Measurements from ENCODE around the gene CREB3L4. TPM values are rescaled to one million over a fixed set of nuclear protein-coding genes. Genes with fewer than 3 reads are reported as not detected.

Gene CREB3L4
- total and polyA plus RNA-seq, 4 donors: 4.4 to 10.3 (median 8.8) TPM

DNA sequence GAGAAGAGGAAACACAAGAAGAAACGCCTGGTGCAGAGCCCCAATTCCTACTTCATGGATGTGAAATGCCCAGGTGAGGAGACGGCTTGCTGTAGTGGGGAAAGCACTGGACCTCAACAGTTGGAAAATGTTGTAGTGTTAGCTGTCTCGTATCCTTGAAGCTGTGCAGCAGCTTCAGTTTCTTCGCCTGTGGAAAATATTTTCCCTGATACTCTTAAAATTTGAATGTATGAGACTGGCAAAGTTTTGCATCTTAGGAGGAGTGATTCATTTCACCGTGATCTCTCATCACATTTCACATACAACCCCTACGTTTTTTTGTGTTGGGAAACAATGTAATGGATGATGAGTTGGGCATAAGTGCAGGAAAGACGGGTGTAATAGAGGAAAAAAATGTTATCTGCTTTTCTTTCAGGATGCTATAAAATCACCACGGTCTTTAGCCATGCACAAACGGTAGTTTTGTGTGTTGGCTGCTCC lies 23.5 kb downstream of the CREB3L4 start:
- Histone ChIP-seq H3K36me3 (ENCODE audit: control insufficient read depth in 4 of 4, insufficient read depth in 3 of 4, low read depth in 1 of 4, low read length in 3 of 4) (peaks cover 2 to 25% (median 19%) of the 10 kb centered on the region in 4 donors), H3K27me3 (ENCODE audit: control insufficient read depth in 4 of 4, insufficient read depth in 4 of 4, low read length in 3 of 4) (no peaks in the 10 kb centered on the region), H3K4me3 (ENCODE audit: low read depth in 1 of 3, low read length in 3 of 3) (peak overlapping the region; percentile 58 to 100 (median 88)), H3K9me3 (ENCODE audit: control insufficient read depth in 4 of 4, low read length in 3 of 4) (no peaks in the 10 kb centered on the region), H3K27ac (ENCODE audit: low read depth in 1 of 2, low read length in 2 of 2) (peak overlapping the region; percentile 79 to 88), H3K9ac (ENCODE audit: low read depth in 1 of 2, low read length in 2 of 2) (peak overlapping the region; percentile 87 to 95), H3K4me1 (ENCODE audit: control insufficient read depth in 4 of 4, insufficient read depth in 4 of 4, low read length in 3 of 4) (peaks cover 2 to 22% (median 19%) of the 10 kb centered on the region in 4 donors)
- DNase-seq (ENCODE audit: low spot score): no peak
- no peak for TF ChIP-seq RXRA (IDR thresholded peaks at IDR 0.05)
- TF ChIP-seq REST (IDR thresholded peaks at IDR 0.05): no peak
- no peak for TF ChIP-seq FOXA1 (IDR thresholded peaks at IDR 0.05)
- TF ChIP-seq HNF4G (IDR thresholded peaks at IDR 0.05): no peak
- TF ChIP-seq FOXA2 (IDR thresholded peaks at IDR 0.05): no peak
- TF ChIP-seq SP1 (IDR thresholded peaks at IDR 0.05): no peak
- TF ChIP-seq HNF4A (conservative IDR thresholded peaks at IDR 0.05): no peak
- no peak for TF ChIP-seq EGR1 (IDR thresholded peaks at IDR 0.05; ENCODE audit: low read depth in 2 of 2)
- TF ChIP-seq, protein P1, sequence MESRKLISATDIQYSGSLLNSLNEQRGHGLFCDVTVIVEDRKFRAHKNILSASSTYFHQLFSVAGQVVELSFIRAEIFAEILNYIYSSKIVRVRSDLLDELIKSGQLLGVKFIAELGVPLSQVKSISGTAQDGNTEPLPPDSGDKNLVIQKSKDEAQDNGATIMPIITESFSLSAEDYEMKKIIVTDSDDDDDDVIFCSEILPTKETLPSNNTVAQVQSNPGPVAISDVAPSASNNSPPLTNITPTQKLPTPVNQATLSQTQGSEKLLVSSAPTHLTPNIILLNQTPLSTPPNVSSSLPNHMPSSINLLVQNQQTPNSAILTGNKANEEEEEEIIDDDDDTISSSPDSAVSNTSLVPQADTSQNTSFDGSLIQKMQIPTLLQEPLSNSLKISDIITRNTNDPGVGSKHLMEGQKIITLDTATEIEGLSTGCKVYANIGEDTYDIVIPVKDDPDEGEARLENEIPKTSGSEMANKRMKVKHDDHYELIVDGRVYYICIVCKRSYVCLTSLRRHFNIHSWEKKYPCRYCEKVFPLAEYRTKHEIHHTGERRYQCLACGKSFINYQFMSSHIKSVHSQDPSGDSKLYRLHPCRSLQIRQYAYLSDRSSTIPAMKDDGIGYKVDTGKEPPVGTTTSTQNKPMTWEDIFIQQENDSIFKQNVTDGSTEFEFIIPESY (IDR thresholded peaks at IDR 0.05): no peak
- TF ChIP-seq, protein P2, sequence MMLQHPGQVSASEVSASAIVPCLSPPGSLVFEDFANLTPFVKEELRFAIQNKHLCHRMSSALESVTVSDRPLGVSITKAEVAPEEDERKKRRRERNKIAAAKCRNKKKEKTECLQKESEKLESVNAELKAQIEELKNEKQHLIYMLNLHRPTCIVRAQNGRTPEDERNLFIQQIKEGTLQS (IDR thresholded peaks at IDR 0.05): no peak
- WGBS: 9% methylated on average over 9 of the region's 9 CpGs

DNA sequence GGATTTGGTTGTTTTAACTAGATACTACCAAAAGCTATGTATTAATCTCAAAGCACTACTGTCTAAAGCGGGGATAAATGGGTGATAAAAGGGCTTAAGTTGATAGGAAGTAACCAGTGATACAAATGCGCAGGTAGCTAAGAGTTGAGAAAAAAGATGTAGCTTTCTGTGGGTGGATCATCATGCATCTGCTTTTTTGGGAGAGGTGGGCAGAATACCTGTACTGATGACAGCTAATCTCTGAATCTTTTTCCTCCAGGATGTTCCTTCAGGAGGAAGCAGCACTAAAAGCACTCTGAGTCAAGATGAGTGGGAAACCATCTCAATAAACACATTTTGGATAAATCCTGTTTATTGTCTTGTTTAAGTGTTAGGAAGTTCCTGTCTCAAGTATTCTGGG lies 24.1 kb downstream of the CREB3L4 start:
- TF ChIP-seq HNF4G (IDR thresholded peaks at IDR 0.05) (no peak), SP1 (IDR thresholded peaks at IDR 0.05) (no peak), FOXA2 (IDR thresholded peaks at IDR 0.05) (no peak), FOXA1 (IDR thresholded peaks at IDR 0.05) (no peak), EGR1 (IDR thresholded peaks at IDR 0.05; ENCODE audit: low read depth in 2 of 2) (no peak), JUND (IDR thresholded peaks at IDR 0.05) (no peak), NR2F2 (IDR thresholded peaks at IDR 0.05) (no peak), REST (IDR thresholded peaks at IDR 0.05) (no peak), RXRA (IDR thresholded peaks at IDR 0.05) (no peak), HNF4A (conservative IDR thresholded peaks at IDR 0.05) (no peak)
- TF ChIP-seq, protein P2 (IDR thresholded peaks at IDR 0.05): no peak
- peak overlapping the region; percentile 58 to 100 (median 88) for H3K4me3 ChIP-seq (ENCODE audit: low read depth in 1 of 3, low read length in 3 of 3)
- no peak for DNase-seq (ENCODE audit: low spot score)
- no peaks in the 10 kb centered on the region for H3K27me3 ChIP-seq (ENCODE audit: control insufficient read depth in 4 of 4, insufficient read depth in 4 of 4, low read length in 3 of 4)
- no peaks in the 10 kb centered on the region for H3K9me3 ChIP-seq (ENCODE audit: control insufficient read depth in 4 of 4, low read length in 3 of 4)
- WGBS: 90% methylated on average over 2 of the region's 2 CpGs
- H3K27ac ChIP-seq (ENCODE audit: low read depth in 1 of 2, low read length in 2 of 2): peak overlapping the region; percentile 79 to 88
- H3K9ac ChIP-seq (ENCODE audit: low read depth in 1 of 2, low read length in 2 of 2): peak overlapping the region; percentile 87 to 95
- H3K4me1 ChIP-seq (ENCODE audit: control insufficient read depth in 4 of 4, insufficient read depth in 4 of 4, low read length in 3 of 4): peaks cover 3 to 22% (median 16%) of the 10 kb centered on the region in 4 donors
- peaks cover 2 to 25% (median 19%) of the 10 kb centered on the region in 4 donors for H3K36me3 ChIP-seq (ENCODE audit: control insufficient read depth in 4 of 4, insufficient read depth in 3 of 4, low read depth in 1 of 4, low read length in 3 of 4)
